Hepatocyte (in vitro differentiated cells): ENCODE data around the gene ZNF638. TPM values are rescaled to one million over a fixed set of nuclear protein-coding genes. Genes with fewer than 3 reads are reported as not detected.
A peak's percentile ranks its signal among the peaks of the same experiment; 100 is the strongest.

Source experiments
- DNase-seq: peaks from one replicate; pipeline ENCODE4 v3.0.0-alpha.2; 2016; ENCODE audit warnings: low spot score
- H2AFZ ChIP-seq: fragments of 200-600 bp; sonication (generic); 2 replicates; pipeline ENCODE4 v1.6.0; 2016; ENCODE audit warnings: antibody characterized with exemption, mild to moderate bottlenecking
- H3K27ac ChIP-seq: fragments of 200-600 bp; sonication (generic); 2 replicates; pipeline ENCODE4 v1.5.1; 2016; ENCODE audit warnings: mild to moderate bottlenecking
- H3K27me3 ChIP-seq: fragments of 200-600 bp; sonication (generic); 2 replicates; pipeline ENCODE4 v1.6.1; 2016
- H3K36me3 ChIP-seq: fragments of 200-600 bp; sonication (generic); replicated peaks from 2 replicates; pipeline ENCODE4 v1.5.1; 2016; ENCODE audit warnings: low read depth; ENCODE audit not compliant: insufficient read depth
- H3K4me1 ChIP-seq: fragments of 200-600 bp; sonication (generic); 2 replicates; pipeline ENCODE4 v1.5.1; 2016; ENCODE audit warnings: mild to moderate bottlenecking, moderate library complexity; ENCODE audit not compliant: insufficient read depth
- H3K4me2 ChIP-seq: fragments of 200-600 bp; sonication (generic); 2 replicates; pipeline ENCODE4 v1.6.0; 2016
- H3K4me3 ChIP-seq: fragments of 200-600 bp; sonication (generic); 2 replicates; pipeline ENCODE4 v1.5.1; 2016; ENCODE audit warnings: mild to moderate bottlenecking
- H3K79me2 ChIP-seq: fragments of 200-600 bp; sonication (generic); 2 replicates; pipeline ENCODE4 v1.6.0; 2017; ENCODE audit warnings: mild to moderate bottlenecking
- H3K9me2 ChIP-seq: fragments of 200-600 bp; sonication (generic); replicated peaks from 2 replicates; pipeline ENCODE4 v1.6.0; 2017; ENCODE audit warnings: mild to moderate bottlenecking; ENCODE audit not compliant: insufficient read depth
- H3K9me3 ChIP-seq: fragments of 200-600 bp; sonication (generic); 2 replicates; pipeline ENCODE4 v1.5.1; 2016; ENCODE audit warnings: low read depth, mild to moderate bottlenecking
- H4K20me1 ChIP-seq: fragments of 200-600 bp; sonication (generic); 2 replicates; pipeline ENCODE4 v1.6.0; 2016; ENCODE audit warnings: mild to moderate bottlenecking; ENCODE audit not compliant: insufficient read depth, poor library complexity, severe bottlenecking
- CTCF ChIP-seq: fragments of 200-600 bp; sonication (generic); IDR thresholded peaks from 2 replicates; pipeline ENCODE4 v1.5.1; 2016; ENCODE audit warnings: antibody characterized with exemption, mild to moderate bottlenecking; ENCODE audit not compliant: poor library complexity
- EZH2 ChIP-seq: fragments of 200-600 bp; sonication (generic); IDR thresholded peaks from 2 replicates; pipeline ENCODE4 v1.6.1; 2016; ENCODE audit warnings: antibody characterized with exemption, mild to moderate bottlenecking, borderline replicate concordance
- EZH2phosphoT487 ChIP-seq: fragments of 200-600 bp; sonication (generic); IDR thresholded peaks from one replicate; pipeline ENCODE4 v1.6.1; 2018; ENCODE audit warnings: antibody characterized with exemption, mild to moderate bottlenecking, low read depth, moderate library complexity; ENCODE audit not compliant: unreplicated experiment, severe bottlenecking
- WGBS: methylation state at CpG from one replicate; pipeline ENCODE4 v1.1.6; 2016; ENCODE audit warnings: low lambda C conversion rate; ENCODE audit errors: missing lambda C conversion rate; 5-methylcytosine and 5-hydroxymethylcytosine counted together
- polyA plus RNA-seq: library from polyadenylated mRNA; unstranded; fragments of >200 nt; fragmentation: Nextera tagmentation; extraction: Ambion mirVana; gene quantifications from 2 replicates; pipeline ENCODE4 v1.2.1, GENCODE V29; 2016
- total RNA-seq: library from RNA; depleted of rRNA; stranded (reverse); fragments of >200 nt; gene quantifications from 2 replicates; pipeline ENCODE4 v1.2.3, GENCODE V29; 2014

The ZNF638 gene
- total and polyA plus RNA-seq, 2 experiments from 2014 or later, result 41.2 to 141 TPM

- peak overlapping the region; percentile 31 for H3K4me3 ChIP-seq
- DNase-seq, result peak; percentile 25
- TF ChIP-seq CTCF, result no peak
- no peak for TF ChIP-seq EZH2phosphoT487
- peak; percentile 60 for TF ChIP-seq EZH2
- under 1% methylated on average over 56 of the region's 78 CpGs for WGBS
- peaks cover 70% of the 10 kb centered on the region for H3K27me3 ChIP-seq
- no peaks in the 10 kb centered on the region for H3K79me2 ChIP-seq
- H3K36me3 ChIP-seq, result no peaks in the 10 kb centered on the region
- H3K9me3 ChIP-seq, result no peaks in the 10 kb centered on the region
- H4K20me1 ChIP-seq, result no peaks in the 10 kb centered on the region
- H3K4me1 ChIP-seq, result no peaks in the 10 kb centered on the region
- H3K27ac ChIP-seq, result no peak overlapping the region
- no peaks in the 10 kb centered on the region for H3K9me2 ChIP-seq
- H3K4me2 ChIP-seq, result peak overlapping the region; percentile 99
- H2AFZ ChIP-seq, result peak overlapping the region; percentile 71
Observed at GRCh38 chr2:71466301-71467179, 135.0 kb downstream of the ZNF638 start.

GRCh38 chr2:71467180-71467815 is 135.7 kb downstream of the ZNF638 start:
- peaks cover 70% of the 10 kb centered on the region for H3K27me3 ChIP-seq
- H2AFZ ChIP-seq, result peak overlapping the region; percentile 71
- WGBS, result 32% methylated on average over 7 of the region's 7 CpGs

GRCh38 chr2:71468279-71469015 is 136.9 kb downstream of the ZNF638 start:
- no peaks in the 10 kb centered on the region for H3K79me2 ChIP-seq
- H3K27me3 ChIP-seq, result peaks cover 68% of the 10 kb centered on the region

More at GRCh38 chr2:71467180-71467815, 135.7 kb downstream of the ZNF638 start:
- no peaks in the 10 kb centered on the region for H3K9me3 ChIP-seq
- peak overlapping the region; percentile 31 for H3K4me3 ChIP-seq
- DNase-seq, result no peak
- H3K4me1 ChIP-seq, result no peaks in the 10 kb centered on the region
- no peak overlapping the region for H3K27ac ChIP-seq
- no peaks in the 10 kb centered on the region for H4K20me1 ChIP-seq
- H3K9me2 ChIP-seq, result no peaks in the 10 kb centered on the region
- TF ChIP-seq CTCF, result no peak
- no peak for TF ChIP-seq EZH2
- TF ChIP-seq EZH2phosphoT487, result no peak
- H3K36me3 ChIP-seq, result no peaks in the 10 kb centered on the region
- no peaks in the 10 kb centered on the region for H3K79me2 ChIP-seq
- H3K4me2 ChIP-seq, result peak overlapping the region; percentile 99

More at GRCh38 chr2:71468279-71469015, 136.9 kb downstream of the ZNF638 start:
- no peak for DNase-seq
- no peaks in the 10 kb centered on the region for H3K9me2 ChIP-seq
- H3K27ac ChIP-seq, result no peak overlapping the region
- H3K4me3 ChIP-seq, result no peak overlapping the region
- no peaks in the 10 kb centered on the region for H3K36me3 ChIP-seq
- 63% methylated on average over 11 of the region's 11 CpGs for WGBS
- H4K20me1 ChIP-seq, result no peaks in the 10 kb centered on the region
- TF ChIP-seq EZH2phosphoT487, result no peak
- no peak for TF ChIP-seq EZH2
- TF ChIP-seq CTCF, result no peak
- H3K9me3 ChIP-seq, result no peaks in the 10 kb centered on the region
- no peak overlapping the region for H2AFZ ChIP-seq
- H3K4me1 ChIP-seq, result no peaks in the 10 kb centered on the region
- H3K4me2 ChIP-seq, result no peak overlapping the region
